Astrocyte (in vitro differentiated cells and primary cell): ENCODE data around the gene PCNT. TPM values are rescaled to one million over a fixed set of nuclear protein-coding genes. Genes with fewer than 3 reads are reported as not detected.

ENCODE experiments used
- DNase-seq: peaks from one replicate; pipeline ENCODE4 v3.0.0-alpha.2; 2010; ENCODE audit warnings: low read depth
- FAIRE-seq: peaks from 2 replicates; lab custom pipeline; 2011; peaks lifted over from hg19 to GRCh38; lab: Jason Lieb, UNC
- H2AFZ ChIP-seq: 2 replicates; pipeline ENCODE4 v1.6.0; 2012; ENCODE audit warnings: low read depth, low read length, inconsistent platforms
- H3K27ac ChIP-seq: 2 replicates; pipeline ENCODE4 v1.5.1; 2011; ENCODE audit warnings: low read depth, low read length, inconsistent platforms
- H3K27me3 ChIP-seq: 2 replicates; pipeline ENCODE4 v1.6.0; 2011; ENCODE audit warnings: low read length, inconsistent platforms; ENCODE audit not compliant: insufficient read depth
- H3K36me3 ChIP-seq: 2 replicates; pipeline ENCODE4 v1.5.1; 2011; ENCODE audit warnings: low read length, inconsistent platforms; ENCODE audit not compliant: insufficient read depth
- H3K4me1 ChIP-seq: 2 replicates; pipeline ENCODE4 v1.5.1; 2011; ENCODE audit warnings: low read length, inconsistent platforms; ENCODE audit not compliant: insufficient read depth
- H3K4me2 ChIP-seq: 2 replicates; pipeline ENCODE4 v1.6.0; 2012; ENCODE audit warnings: low read length, inconsistent platforms
- H3K4me3 ChIP-seq: 2 replicates; pipeline ENCODE4 v1.5.1; 2011; ENCODE audit warnings: low read depth, mild to moderate bottlenecking, low read length, inconsistent platforms; ENCODE audit not compliant: insufficient read depth
- H3K79me2 ChIP-seq: 2 replicates; pipeline ENCODE4 v1.6.0; 2012; ENCODE audit warnings: mild to moderate bottlenecking, low read length, inconsistent platforms; ENCODE audit not compliant: insufficient read depth
- H3K9ac ChIP-seq: 2 replicates; pipeline ENCODE4 v1.6.0; 2012; ENCODE audit warnings: mild to moderate bottlenecking, low read length, inconsistent platforms
- H3K9me3 ChIP-seq: 2 replicates; pipeline ENCODE4 v1.5.1; 2012; ENCODE audit warnings: low read depth, mild to moderate bottlenecking, low read length, inconsistent platforms; ENCODE audit not compliant: insufficient read depth
- H4K20me1 ChIP-seq: 2 replicates; pipeline ENCODE4 v1.6.0; 2012; ENCODE audit warnings: low read length, inconsistent platforms; ENCODE audit not compliant: insufficient read depth
- H3K27ac Mint-ChIP-seq: one replicate; pipeline ENCODE4 v1.8.0; 2021; ENCODE audit warnings: mild to moderate bottlenecking, mixed read lengths; ENCODE audit not compliant: unreplicated experiment
- H3K27me3 Mint-ChIP-seq: one replicate; pipeline ENCODE4 v1.8.0; 2021; ENCODE audit warnings: low read depth, mixed read lengths; ENCODE audit not compliant: unreplicated experiment
- H3K36me3 Mint-ChIP-seq: one replicate; pipeline ENCODE4 v1.8.0; 2021; ENCODE audit warnings: low read depth, mixed read lengths; ENCODE audit not compliant: unreplicated experiment
- H3K4me1 Mint-ChIP-seq: one replicate; pipeline ENCODE4 v1.8.0; 2021; ENCODE audit warnings: low read depth, mixed read lengths; ENCODE audit not compliant: unreplicated experiment
- H3K4me3 Mint-ChIP-seq: one replicate; pipeline ENCODE4 v1.8.0; 2021; ENCODE audit warnings: mild to moderate bottlenecking, moderate library complexity, mixed read lengths; ENCODE audit not compliant: unreplicated experiment
- H3K9me3 Mint-ChIP-seq: one replicate; pipeline ENCODE4 v1.8.0; 2021; ENCODE audit warnings: mild to moderate bottlenecking, mixed read lengths; ENCODE audit not compliant: unreplicated experiment
- EZH2 ChIP-seq: IDR thresholded peaks from 2 replicates; pipeline ENCODE4 v1.6.1; 2012; ENCODE audit warnings: mild to moderate bottlenecking, low read length, inconsistent platforms; ENCODE audit not compliant: insufficient read depth
- total RNA-seq: library from RNA; stranded (reverse); gene quantifications from 2 replicates; pipeline ENCODE4 v1.2.1, GENCODE V29; 2021
- TF ChIP-seq, protein P1 (sequence below): IDR thresholded peaks from 2 replicates; pipeline ENCODE4 v1.5.1; 2011; ENCODE audit warnings: low read depth, mild to moderate bottlenecking, inconsistent platforms, low read length, moderate library complexity; ENCODE audit not compliant: insufficient read depth

PCNT gene
- total RNA-seq, 1 donor from 2014 or later = 19.9 TPM

DNA sequence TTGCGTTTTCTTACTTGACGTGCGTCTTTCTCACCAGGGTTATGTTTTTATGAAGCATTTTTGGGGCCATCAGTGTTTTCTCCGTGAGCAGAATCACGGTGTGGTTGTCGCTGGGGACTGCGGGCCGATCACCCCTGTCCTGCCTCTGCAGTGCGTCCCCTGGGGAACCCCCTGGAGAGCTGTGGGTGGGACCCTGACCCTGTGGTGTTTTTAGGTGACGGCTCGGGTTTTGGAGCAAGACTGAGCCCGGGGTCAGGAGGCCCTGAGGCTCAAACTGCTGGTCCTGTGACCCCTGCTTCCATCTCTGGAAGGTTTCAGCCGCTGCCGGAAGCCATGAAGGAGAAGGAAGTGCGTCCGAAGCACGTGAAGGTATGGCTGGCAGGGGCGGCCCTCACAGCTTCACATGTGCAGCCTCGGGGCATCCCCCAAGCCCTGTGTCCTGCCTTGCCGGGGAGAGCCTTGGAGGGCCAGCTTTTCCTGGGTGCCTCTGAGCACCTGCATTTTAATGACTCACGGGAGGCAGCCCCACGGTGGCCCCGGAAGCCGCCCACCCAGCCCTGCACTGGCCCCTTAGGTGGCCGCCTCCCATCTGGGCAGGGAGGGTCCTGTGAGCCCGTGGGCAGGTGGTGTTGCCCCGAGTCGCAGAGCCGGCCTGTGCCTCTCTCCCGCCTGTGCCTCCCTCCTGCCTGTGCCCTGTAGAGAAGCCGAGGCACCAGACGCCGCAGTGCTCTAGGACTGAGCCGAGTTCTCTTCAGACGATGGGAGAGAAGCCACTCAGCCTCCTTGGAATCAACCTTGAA, 98.0 kb downstream of the PCNT start:
- peaks cover 4% of the 10 kb centered on the region for H3K36me3 ChIP-seq
- H3K36me3 Mint-ChIP-seq = peaks cover 17% of the 10 kb centered on the region
- H2AFZ ChIP-seq = no peak overlapping the region
- FAIRE-seq (no peak), DNase-seq (no peak)
- H3K4me1 ChIP-seq = no peaks in the 10 kb centered on the region
- H3K9ac ChIP-seq = no peak overlapping the region
- H3K9me3 Mint-ChIP-seq = no peaks in the 10 kb centered on the region
- H3K4me2 ChIP-seq = no peak overlapping the region
- H3K27me3 Mint-ChIP-seq = no peaks in the 10 kb centered on the region
- H3K4me3 Mint-ChIP-seq = no peak overlapping the region
- H4K20me1 ChIP-seq = peaks cover 4% of the 10 kb centered on the region
- H3K27ac Mint-ChIP-seq = no peak overlapping the region
- no peaks in the 10 kb centered on the region for H3K79me2 ChIP-seq
- TF ChIP-seq EZH2 = no peak
- TF ChIP-seq, protein P1, sequence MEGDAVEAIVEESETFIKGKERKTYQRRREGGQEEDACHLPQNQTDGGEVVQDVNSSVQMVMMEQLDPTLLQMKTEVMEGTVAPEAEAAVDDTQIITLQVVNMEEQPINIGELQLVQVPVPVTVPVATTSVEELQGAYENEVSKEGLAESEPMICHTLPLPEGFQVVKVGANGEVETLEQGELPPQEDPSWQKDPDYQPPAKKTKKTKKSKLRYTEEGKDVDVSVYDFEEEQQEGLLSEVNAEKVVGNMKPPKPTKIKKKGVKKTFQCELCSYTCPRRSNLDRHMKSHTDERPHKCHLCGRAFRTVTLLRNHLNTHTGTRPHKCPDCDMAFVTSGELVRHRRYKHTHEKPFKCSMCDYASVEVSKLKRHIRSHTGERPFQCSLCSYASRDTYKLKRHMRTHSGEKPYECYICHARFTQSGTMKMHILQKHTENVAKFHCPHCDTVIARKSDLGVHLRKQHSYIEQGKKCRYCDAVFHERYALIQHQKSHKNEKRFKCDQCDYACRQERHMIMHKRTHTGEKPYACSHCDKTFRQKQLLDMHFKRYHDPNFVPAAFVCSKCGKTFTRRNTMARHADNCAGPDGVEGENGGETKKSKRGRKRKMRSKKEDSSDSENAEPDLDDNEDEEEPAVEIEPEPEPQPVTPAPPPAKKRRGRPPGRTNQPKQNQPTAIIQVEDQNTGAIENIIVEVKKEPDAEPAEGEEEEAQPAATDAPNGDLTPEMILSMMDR = no peak
- no peak overlapping the region for H3K27ac ChIP-seq
- no peaks in the 10 kb centered on the region for H3K27me3 ChIP-seq
- H3K4me3 ChIP-seq = no peak overlapping the region
- H3K9me3 ChIP-seq = no peaks in the 10 kb centered on the region
- H3K4me1 Mint-ChIP-seq = no peaks in the 10 kb centered on the region

GRCh38 chr21:46422636-46423241, 98.8 kb downstream of the PCNT start:
- Mint-ChIP-seq H3K4me3 (no peak overlapping the region), H3K4me1 (no peaks in the 10 kb centered on the region), H3K27me3 (no peaks in the 10 kb centered on the region), H3K27ac (no peak overlapping the region), H3K36me3 (peaks cover 17% of the 10 kb centered on the region), H3K9me3 (no peaks in the 10 kb centered on the region)
- DNase-seq = no peak
- Histone ChIP-seq H3K79me2 (no peaks in the 10 kb centered on the region), H3K36me3 (peaks cover 4% of the 10 kb centered on the region), H3K9me3 (no peaks in the 10 kb centered on the region), H3K4me3 (no peak overlapping the region), H3K4me1 (no peaks in the 10 kb centered on the region), H4K20me1 (peaks cover 4% of the 10 kb centered on the region), H3K9ac (no peak overlapping the region), H3K27me3 (no peaks in the 10 kb centered on the region), H3K27ac (no peak overlapping the region), H3K4me2 (no peak overlapping the region), H2AFZ (no peak overlapping the region)
- FAIRE-seq = no peak
- TF ChIP-seq, protein P1 = no peak
- no peak for TF ChIP-seq EZH2
